GM19438 (cell line): ENCODE measurements around the gene MUS81.
A peak's percentile ranks its signal among the peaks of the same experiment; 100 is the strongest.

Source experiments
- ATAC-seq: cut with Tn5 transposase; IDR thresholded peaks from one replicate; pipeline ENCODE4 v1.9.1; 2021; ENCODE audit warnings: low read depth; ENCODE audit not compliant: unreplicated experiment

Gene MUS81

DNA sequence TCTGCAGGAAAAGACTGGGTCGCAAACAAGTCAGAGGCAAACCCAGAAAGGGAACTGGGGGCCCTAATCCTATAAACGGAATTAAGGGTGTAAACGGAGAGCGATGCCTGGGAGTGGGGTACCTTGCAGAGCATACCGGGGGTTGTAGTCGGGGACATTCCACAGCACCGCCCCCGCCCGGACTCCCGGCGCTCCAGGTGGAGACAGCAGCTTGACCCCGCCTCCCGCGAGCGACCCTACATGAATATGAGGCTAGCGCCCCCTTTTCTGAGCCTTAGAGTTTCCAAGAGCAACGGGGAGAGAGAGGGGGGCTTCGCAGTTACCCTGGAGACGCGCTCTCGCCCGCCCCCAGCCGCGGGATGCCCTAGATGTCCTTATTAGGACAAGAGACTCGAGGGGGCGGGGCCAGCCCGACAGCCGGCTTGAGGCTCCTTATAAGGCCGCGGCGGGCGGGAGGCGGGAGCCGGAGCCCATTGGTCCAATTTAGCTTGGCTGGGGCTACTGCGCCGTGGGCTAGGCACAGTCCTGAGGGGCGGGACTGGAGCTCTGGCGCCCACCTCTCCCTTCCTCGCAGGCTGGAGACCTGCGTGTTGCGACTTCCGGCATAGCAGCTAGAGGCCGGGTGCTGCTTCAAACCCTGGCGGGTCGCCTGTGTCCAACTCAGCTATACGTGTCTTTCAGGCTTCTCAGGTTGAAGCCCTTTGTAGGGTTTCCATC is 980 bp upstream of the MUS81 start:
- ATAC-seq = peak; percentile 47

DNA sequence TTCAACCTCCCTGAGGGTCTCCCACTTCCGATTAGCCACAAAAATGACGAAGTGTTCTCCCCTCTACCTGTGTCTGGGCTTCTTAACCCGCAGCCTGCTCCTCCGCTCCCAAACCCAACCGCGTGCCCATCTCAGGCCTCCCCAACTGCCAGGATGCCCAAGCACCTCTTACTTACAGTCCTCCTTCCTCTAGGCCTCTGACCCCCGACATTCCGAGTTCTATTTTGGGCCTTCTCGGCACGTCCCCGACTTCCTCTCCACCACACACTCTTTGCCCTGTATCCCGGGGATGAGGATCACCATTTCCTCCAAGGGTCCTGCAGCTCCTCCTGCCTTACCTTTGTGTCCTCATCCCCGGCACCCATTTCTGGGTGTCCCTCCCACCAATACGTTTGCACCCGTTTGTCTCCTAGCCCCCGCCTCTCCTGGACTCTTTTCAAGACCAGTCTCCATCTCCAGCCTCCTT is 388 bp upstream of the MUS81 start:
- ATAC-seq = no peak

DNA sequence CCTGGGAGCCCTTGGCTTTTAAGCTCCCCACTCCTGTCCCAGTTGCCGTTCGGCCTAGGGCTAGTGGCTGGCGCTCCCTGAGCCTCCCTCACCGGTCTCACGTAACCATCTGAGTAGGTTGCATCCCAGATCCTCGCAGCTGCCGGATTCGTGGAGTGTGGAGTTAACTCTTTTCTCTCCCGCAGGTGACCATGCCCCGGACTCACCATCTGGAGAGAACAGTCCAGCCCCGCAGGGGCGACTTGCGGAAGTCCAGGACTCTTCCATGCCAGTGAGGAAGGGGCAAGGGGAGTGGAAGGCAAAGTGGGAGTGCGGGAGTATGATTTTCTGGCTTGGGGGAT is 902 bp downstream of the MUS81 start:
- ATAC-seq = no peak

DNA sequence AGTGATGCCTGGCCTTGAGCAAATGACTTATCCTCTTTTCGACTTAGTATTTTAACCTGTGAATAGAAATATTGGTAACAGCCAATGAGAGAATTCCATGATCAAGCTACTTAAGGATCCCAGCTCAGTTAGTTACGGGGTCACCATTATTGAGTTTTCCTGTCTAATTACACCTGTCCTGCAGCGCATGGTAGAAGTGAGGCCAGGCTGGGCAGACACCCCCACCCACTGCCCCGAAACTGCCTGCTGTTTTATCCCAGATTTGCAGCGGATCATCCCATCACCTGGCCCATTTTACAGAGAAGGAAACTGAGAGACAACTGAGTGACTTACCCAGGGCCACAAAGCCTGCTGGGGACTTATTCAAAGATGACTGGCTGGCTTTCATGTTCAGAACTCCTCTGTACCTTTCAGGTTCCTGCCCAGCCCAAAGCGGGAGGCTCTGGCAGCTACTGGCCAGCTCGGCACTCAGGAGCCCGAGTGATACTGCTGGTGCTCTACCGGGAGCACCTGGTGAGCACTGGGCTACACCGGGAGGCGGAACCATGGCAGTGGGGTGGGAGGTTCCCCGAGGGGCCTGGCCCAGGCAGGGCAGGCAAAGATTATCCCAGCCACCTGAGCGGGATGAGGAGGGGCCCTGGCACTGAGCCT is 1.4 kb downstream of the MUS81 start:
- no peak for ATAC-seq

DNA sequence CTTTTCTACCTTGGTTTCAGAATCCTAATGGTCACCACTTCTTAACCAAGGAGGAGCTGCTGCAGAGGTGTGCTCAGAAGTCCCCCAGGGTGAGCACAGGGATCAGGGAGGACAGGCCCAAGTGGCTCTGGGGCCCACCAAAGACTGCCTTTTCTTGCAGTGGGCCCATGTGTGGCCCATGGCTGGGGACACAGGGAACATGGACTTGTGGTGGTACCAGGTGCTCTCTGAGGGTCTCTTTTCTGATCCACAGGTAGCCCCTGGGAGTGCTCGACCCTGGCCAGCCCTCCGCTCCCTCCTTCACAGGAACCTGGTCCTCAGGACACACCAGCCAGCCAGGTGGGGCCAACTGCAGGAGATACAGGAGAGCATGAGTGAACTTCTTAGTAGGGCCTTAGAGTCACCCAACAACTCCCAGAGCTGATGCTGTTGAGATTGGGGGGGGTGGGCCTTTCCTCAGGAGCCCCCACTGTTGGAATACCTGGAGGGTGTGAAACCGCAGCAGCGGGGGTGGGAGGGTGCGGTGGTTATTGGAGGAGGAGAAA is 2.0 kb downstream of the MUS81 start:
- no peak for ATAC-seq

DNA sequence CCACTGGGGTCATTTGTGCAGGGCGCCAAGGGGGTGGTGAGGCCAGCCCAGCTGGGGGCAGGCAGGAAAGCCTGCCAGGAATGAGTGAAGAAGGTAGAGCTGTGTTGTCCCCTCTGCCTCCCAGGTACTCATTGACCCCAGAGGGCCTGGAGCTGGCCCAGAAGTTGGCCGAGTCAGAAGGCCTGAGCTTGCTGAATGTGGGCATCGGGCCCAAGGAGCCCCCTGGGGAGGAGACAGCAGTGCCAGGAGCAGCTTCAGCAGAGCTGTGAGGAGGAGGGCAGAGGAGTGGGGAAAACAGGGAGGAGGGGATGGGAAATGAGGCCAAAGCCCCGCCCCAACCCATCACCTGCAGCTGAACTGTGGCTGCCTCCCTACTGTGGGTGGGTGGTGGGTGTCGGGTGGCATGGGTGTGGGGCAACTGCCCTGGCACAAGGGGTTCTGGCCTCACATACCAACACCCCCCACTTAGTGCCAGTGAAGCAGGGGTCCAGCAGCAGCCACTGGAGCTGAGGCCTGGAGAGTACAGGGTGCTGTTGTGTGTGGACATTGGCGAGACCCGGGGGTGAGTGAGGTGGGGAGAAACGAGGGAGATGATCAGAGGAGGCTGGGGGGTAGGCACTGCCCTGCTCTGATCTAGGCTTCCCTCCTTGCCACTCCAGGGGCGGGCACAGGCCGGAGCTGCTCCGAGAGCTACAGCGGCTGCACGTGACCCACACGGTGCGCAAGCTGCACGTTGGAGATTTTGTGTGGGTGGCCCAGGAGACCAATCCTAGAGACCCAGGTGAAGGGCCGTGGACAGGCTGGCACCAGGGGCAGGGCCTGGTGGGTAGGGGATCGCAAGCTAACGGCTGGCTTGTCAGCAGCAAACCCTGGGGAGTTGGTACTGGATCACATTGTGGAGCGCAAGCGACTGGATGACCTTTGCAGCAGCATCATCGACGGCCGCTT is 3.0 kb downstream of the MUS81 start:
- no peak for ATAC-seq

DNA sequence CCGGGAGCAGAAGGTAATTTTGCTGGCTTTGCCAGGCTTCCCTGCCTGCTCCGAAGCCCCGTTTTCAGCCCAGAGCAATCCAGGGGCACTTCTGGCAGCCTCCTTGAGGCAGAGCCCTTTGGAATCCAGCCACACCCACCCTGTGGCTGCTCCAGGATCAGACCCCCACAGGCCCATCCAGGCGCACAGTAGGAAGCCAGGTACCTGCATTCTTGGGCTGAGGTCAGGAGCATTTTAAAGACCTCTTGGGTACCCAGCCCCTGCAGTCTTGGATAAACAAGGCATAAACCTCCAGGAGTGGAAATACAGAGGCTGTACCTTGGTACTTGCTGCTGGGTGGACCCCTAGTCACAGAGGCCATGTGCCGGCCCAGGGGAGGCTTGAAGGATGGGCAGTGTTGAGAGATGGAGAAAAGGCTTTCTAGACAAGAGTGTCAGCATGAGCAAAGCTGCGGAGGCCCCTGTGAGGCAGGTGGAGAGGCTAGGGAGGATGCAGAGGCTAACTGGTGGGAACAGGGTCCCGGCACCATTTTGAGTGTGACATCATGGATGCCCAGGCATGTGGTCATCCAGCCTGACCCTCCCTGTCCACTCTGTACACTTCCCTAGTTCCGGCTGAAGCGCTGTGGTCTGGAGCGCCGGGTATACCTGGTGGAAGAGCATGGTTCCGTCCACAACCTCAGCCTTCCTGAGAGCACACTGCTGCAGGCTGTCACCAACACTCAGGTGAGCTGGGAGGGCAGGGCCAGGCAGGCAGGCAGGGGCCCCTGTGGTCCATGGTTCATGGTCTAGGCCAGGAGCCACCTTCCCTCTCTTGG is 3.9 kb downstream of the MUS81 start:
- no peak for ATAC-seq

DNA sequence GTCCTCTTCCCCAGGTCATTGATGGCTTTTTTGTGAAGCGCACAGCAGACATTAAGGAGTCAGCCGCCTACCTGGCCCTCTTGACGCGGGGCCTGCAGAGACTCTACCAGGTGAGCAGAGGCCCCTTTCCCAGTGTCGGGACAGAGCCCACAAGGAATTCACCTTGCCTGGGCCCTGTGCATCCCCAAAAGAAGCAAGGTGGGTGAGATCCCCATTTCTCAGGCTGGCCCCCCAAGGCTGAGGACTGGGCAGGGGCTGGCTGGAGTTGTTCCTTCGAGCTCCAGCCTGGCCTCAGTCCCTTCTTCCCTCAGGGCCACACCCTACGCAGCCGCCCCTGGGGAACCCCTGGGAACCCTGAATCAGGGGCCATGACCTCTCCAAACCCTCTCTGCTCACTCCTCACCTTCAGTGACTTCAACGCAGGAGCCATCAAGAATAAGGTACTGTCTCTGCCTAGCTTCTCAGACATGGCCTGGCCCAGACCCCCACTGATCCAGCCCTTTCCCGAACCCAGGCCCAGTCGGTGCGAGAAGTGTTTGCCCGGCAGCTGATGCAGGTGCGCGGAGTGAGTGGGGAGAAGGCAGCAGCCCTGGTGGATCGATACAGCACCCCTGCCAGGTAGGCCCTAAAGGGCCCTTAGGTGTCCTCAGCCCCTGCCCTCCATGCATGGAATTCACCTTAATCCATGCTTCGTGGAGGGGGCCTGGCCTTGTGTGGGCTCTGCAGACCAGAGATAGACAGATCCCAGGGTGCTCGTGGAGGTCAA is 4.7 kb downstream of the MUS81 start:
- no peak for ATAC-seq

DNA sequence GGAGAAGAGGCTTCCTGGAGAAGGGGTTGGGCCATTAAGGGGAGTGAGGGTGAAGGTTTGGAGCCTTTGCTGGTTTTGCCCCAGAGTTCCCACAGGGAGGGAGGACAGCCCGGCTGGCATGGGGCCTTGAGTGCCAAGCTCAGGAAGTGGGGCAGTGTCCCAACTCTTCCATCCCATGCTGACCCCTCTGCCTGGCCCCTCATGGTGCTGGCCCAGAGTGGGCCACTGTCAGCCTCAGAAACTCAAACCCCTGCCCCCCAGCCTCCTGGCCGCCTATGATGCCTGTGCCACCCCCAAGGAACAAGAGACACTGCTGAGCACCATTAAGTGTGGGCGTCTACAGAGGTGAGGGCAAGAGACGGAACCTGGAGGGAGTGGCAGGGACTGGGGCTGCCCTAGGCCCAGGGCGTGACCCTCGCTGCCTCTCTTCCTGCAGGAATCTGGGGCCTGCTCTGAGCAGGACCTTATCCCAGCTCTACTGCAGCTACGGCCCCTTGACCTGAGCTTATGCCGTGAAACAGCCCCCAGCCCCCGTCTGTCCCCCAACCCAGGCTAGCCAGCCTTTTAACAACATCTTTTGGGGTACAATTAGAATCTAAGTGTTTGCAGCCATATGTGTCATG is 5.4 kb downstream of the MUS81 start:
- ATAC-seq = no peak

DNA sequence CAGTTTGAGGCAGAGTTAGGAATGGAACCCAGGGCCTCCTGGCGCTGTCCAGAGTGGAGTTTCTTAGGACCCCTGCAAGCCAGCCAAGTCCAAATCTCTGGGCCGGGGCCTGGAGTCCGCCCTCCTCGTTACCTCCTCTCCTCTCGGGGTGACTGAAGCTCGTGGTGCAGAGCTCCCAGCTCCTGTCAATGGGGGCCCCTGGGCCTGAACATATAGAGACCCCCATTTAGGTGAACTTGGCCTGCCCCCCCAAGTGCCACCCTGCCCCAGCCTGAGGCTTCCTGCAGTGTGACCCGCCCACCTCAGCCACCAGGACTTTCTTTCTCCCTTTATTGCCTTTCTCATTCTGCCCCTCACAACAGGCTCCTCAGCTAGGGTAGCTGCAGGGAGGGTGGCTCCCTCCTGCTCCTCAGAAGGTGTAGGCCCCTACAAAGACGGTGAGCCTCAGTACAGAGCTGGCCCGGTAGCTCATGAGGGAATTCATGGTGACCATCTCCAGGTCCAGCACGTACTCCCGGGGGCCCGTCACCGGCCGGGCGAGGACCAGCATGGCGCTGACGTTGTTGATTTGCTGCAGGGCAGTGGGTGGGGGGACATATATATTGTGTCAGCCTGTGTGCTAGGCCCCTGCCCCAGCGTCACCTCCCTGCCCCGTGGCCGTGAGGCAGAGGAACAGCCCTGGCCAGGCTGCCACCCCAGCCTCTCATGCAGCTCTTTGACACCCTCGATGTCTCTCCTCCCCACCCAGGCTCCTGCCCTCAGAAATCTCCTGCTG is 6.5 kb downstream of the MUS81 start:
- no peak for ATAC-seq

DNA sequence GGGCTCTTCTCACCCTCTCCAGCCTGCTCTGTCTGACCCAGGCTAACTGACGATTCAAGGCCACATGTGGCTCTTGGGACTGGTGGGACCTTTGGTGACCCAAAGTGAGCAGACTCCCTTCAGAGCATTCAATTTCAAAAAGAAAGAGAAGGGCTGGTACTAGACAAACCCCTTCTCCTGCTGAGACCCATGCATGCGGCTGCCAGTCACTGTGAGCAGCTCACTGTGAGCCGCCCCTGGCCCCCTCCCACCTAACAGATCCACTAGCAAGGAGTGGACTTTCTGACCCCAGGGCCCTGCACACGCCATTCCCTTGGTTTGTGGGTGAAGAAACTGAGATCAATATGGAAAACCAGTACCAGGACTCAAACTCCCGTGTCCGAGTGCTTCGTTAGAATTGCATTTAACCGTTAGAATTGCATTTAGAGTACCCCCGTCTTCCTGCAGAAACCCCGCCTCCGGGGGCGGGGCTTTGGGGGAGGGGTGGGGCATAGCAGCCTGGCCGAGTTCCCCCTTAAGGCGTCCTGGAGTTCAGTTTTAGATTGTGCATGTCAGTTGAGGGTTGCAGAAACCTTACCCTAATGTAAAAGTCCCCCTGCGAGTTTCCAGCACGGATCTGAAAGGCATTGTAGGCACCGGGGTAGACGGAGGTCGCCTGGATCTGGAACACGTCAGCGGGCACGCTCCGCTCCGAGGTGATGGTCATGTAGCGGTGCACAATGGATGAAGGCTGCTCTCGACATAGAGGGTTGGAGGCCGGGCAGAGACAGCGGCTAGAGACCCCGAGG is 7.2 kb downstream of the MUS81 start:
- no peak for ATAC-seq

DNA sequence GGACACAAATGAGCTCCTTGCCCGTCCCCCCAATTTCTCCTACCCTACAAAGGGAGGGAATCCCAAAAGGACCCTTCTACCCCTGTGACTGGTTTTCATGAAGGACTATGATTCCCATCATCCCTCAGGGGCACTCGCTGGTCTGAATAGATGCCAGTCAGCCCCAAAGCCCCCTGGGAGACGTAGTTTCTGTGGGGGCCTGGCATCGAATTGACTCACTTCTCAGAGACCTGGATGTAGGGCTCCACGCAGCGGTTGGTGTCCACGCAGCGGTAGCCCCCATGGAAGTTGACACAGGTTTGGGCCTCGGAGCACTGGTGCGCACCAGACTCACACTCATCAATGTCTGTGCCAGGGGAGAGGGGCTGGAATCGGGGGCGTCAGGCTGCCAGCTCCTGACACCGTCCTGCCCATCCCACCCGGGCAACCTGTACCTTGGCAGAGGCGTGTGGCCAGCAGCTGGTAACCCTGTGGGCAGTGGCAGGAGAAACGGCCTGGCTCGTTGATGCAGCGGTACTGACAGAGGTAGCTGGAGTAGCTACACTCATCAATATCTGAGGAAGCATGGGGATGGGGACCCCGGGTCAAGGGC is 7.9 kb downstream of the MUS81 start:
- no peak for ATAC-seq

DNA sequence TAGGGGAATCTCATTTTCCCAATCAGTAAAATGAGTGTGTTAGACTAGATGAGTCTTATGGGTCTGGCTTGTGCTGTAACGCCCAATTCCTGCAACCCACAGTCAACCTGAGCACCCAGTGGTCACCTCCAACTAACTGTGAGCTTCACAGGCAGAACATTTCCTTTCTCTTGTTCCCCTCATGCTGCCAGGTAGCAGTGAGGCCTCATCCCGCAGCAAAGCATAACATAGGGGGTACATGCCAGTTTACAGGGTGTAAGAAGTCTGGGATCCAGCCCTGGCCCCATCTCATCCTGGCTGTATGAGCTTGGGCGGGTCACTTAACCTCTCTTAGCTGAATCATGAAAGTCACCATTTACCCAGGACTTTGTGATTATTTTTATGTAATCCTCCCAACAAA is 8.7 kb downstream of the MUS81 start:
- no peak for ATAC-seq

DNA sequence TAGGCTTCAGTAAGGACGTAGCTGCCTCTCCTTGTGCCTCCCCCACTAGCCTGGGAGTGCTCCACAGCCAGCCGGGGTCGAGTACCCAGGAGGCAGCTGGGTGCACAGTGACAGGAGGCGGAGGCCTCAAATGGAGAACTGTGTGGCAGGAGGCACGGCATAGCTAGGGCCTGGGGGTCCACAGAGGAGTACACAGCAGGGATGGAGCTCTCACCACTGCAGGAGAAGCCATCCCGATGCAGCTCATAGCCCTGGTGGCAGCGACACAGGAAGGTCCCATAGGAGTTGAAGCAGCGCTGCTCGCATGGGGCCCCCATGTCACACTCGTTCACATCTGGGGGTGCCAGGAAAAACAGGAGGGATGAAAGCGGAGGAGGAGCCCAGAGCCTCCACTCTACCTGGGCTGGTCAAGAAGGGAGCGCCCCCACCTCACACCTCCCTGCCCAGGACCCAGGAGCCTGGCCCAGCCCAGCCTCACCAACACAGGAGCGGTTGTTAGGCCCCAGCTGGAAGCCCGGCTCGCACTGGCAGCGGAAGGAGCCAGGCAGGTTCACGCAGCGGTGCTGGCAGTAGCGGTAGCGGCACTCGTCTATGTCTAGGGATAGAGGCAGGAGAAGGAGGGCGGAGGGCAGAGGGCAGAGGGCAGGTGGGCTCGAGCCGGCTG is 9.5 kb downstream of the MUS81 start:
- no peak for ATAC-seq

DNA sequence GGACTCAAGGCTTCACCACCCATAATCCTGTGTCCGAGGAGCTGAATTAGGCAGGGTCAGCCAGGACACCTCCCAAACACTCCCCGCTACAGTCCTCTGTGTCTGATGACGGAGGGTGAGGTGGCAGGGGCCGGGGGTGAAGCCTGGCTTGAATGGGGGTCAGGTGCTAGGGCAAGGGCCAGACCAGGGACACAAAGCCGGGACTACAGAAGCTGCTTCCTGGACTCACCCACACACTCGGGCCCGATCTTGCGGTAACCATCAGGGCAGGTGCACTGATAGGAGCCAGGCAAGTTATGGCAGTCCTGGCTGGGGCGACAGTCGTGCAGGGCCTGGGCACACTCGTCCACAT is 10.1 kb downstream of the MUS81 start:
- ATAC-seq = no peak

DNA sequence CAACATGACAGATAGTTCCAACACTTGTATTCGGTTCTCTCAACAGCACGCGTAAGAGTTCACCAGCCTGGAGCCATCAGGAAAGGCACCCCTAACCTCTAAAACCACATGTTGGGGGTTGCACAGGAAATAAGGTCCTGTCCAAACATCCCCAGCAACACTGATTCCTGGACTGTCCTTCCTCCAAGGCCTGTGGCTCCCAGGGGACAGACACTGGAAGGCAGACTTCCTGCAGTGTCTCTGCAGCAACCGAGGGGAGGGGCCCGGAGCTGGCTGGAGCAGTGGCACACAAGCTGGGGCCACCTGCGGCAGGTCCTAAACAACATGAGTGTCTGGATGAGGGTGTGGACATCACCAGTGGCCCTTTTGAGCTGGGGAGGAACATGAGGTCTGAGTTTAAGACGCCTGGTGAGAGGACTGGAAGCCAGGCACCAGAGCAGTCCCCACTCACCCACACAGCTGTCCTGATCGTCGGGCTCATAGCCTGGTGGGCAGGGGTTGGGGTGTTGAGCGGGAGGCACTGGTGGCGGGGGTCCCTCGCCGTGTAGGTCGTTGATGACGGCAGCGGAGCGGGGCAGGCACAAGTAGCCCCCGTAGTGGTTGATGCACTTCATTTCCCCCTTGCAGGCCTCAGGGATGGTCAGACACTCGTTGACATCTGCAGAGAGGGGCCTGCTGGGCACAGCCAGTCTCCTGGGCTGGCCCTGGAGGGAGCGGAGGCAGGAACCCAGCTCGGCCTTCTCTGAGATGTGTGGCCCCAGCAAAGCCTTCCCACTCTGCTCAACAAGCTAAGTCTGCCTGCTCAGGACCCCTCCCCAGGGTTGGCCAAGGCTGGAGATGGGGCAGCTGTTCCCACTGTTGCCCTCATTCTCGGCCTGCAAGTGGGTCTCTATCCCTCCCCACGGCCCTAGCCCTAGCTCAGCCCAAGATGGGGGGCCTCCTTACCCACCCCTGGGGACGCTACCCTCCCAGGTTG is 10.8 kb downstream of the MUS81 start:
- ATAC-seq = no peak
